HepG2 (cell line): ENCODE results near the gene OPRL1. TPM values are rescaled to one million over a fixed set of nuclear protein-coding genes. Genes with fewer than 3 reads are reported as not detected.
A peak's percentile ranks its signal among the peaks of the same experiment; 100 is the strongest.

Experiments used
- ATRX ChIP-seq: sonication (generic); formaldehyde crosslinking; IDR thresholded peaks from 2 replicates; pipeline ENCODE4 v1.4.0; 2020; ENCODE audit warnings: missing genetic modification reagents, borderline replicate concordance
- ETV6 ChIP-seq: sonication (generic); formaldehyde crosslinking; conservative IDR thresholded peaks from 2 replicates; pipeline ENCODE4 v1.4.0; 2020; ENCODE audit warnings: missing genetic modification reagents
- MAZ ChIP-seq, 2 experiments: sonication (generic) in 1 of 2; formaldehyde crosslinking in 1 of 2; IDR thresholded peaks; 2 replicates each; pipeline versions ENCODE4 v1.5.0 to v1.6.1; 2012 to 2020; ENCODE audit warnings: low read depth in 2 of 2, mild to moderate bottlenecking in 2 of 2, borderline replicate concordance in 1 of 2, improper control_type of control experiment in 1 of 2, low read length in 1 of 2, missing genetic modification reagents in 1 of 2, moderate library complexity in 1 of 2
- MLLT10 ChIP-seq: sonication (generic); formaldehyde crosslinking; IDR thresholded peaks from 2 replicates; pipeline ENCODE4 v1.4.0; 2020; ENCODE audit warnings: missing genetic modification reagents
- MZF1 ChIP-seq: sonication (generic); formaldehyde crosslinking; IDR thresholded peaks from 2 replicates; pipeline ENCODE4 v1.8.1; 2023; ENCODE audit warnings: mild to moderate bottlenecking, missing genetic modification reagents, borderline replicate concordance
- NFATC3 ChIP-seq: sonication (generic); formaldehyde crosslinking; IDR thresholded peaks from 2 replicates; pipeline ENCODE4 v1.5.1; 2020; ENCODE audit warnings: mild to moderate bottlenecking, missing genetic modification reagents
- NFE2L1 ChIP-seq: sonication (generic); formaldehyde crosslinking; IDR thresholded peaks from 2 replicates; pipeline ENCODE4 v1.4.0; 2020; ENCODE audit warnings: missing genetic modification reagents, mild to moderate bottlenecking, borderline replicate concordance
- PAX8 ChIP-seq: sonication (generic); formaldehyde crosslinking; IDR thresholded peaks from 2 replicates; pipeline ENCODE4 v1.8.0; 2022; ENCODE audit warnings: mild to moderate bottlenecking, missing genetic modification reagents, borderline replicate concordance
- SALL1 ChIP-seq: sonication (generic); formaldehyde crosslinking; IDR thresholded peaks from 2 replicates; pipeline ENCODE4 v1.8.0; 2022; ENCODE audit warnings: mild to moderate bottlenecking, missing genetic modification reagents
- SETDB1 ChIP-seq: sonication (generic); formaldehyde crosslinking; IDR thresholded peaks from 2 replicates; pipeline ENCODE4 v1.5.1; 2020; ENCODE audit warnings: missing genetic modification reagents, mild to moderate bottlenecking, borderline replicate concordance
- SIN3A ChIP-seq: IDR thresholded peaks from 2 replicates; pipeline ENCODE4 v1.6.1; 2011; ENCODE audit warnings: low read depth, mild to moderate bottlenecking, control low read depth, low read length, borderline replicate concordance
- TCF7L2 ChIP-seq: IDR thresholded peaks from 2 replicates; pipeline ENCODE4 v1.6.1; 2011; ENCODE audit warnings: mild to moderate bottlenecking, low read depth, low read length, moderate library complexity
- TMF1 ChIP-seq: sonication (generic); formaldehyde crosslinking; IDR thresholded peaks from 2 replicates; pipeline ENCODE4 v1.8.1; 2022; ENCODE audit warnings: low read depth, missing genetic modification reagents
- ZMAT5 ChIP-seq: sonication (generic); formaldehyde crosslinking; IDR thresholded peaks from 2 replicates; pipeline ENCODE4 v1.5.0; 2020; ENCODE audit warnings: mild to moderate bottlenecking, low read depth, missing genetic modification reagents, borderline replicate concordance
- ZNF230 ChIP-seq: sonication (generic); formaldehyde crosslinking; IDR thresholded peaks from 2 replicates; pipeline ENCODE4 v1.4.0; 2020; ENCODE audit warnings: mild to moderate bottlenecking, missing genetic modification reagents
- ZNF317 ChIP-seq: sonication (generic); formaldehyde crosslinking; IDR thresholded peaks from 2 replicates; pipeline ENCODE4 v1.5.0; 2020; ENCODE audit warnings: mild to moderate bottlenecking, missing genetic modification reagents
- ZNF333 ChIP-seq: sonication (generic); formaldehyde crosslinking; IDR thresholded peaks from 2 replicates; pipeline ENCODE4 v1.4.0; 2020; ENCODE audit warnings: mild to moderate bottlenecking, missing genetic modification reagents, borderline replicate concordance
- ZNF564 ChIP-seq: sonication (generic); formaldehyde crosslinking; IDR thresholded peaks from 2 replicates; pipeline ENCODE4 v1.8.1; 2023; ENCODE audit warnings: mild to moderate bottlenecking, missing genetic modification reagents
- ZNF777 ChIP-seq: sonication (generic); formaldehyde crosslinking; IDR thresholded peaks from 2 replicates; pipeline ENCODE4 v1.4.0; 2020; ENCODE audit warnings: missing genetic modification reagents
- polyA plus RNA-seq, 8 experiments: library from polyadenylated mRNA; depleted of rRNA in 3 of 8; stranded (reverse) in 7 of 8; unstranded in 1 of 8; fragments of >200 nt; fragmentation: Illumina TruSeq in 4 of 8; extraction: Trizol in 4 of 8; gene quantifications; 2 replicates each; pipeline versions ENCODE4 v1.2.1 to v1.2.3, GENCODE V29; 2011 to 2016; ENCODE audit warnings: low read depth in 4 of 8, missing spikeins in 1 of 8, mixed read lengths in 1 of 8; ENCODE audit not compliant: insufficient read depth in 1 of 8
- total RNA-seq, 5 experiments: library from RNA; depleted of rRNA; stranded (reverse); fragments of >200 nt; fragmentation: Illumina TruSeq; extraction: Trizol; gene quantifications; 2 replicates each; pipeline ENCODE4 v1.2.3, GENCODE V29; 2016; ENCODE audit warnings: low read depth in 1 of 5
- TF ChIP-seq, protein P1 (sequence below): sonication (generic); formaldehyde crosslinking; IDR thresholded peaks from 2 replicates; pipeline ENCODE4 v1.5.0; 2020; ENCODE audit warnings: missing genetic modification reagents
- TF ChIP-seq, protein P2 (sequence below): sonication (generic); formaldehyde crosslinking; IDR thresholded peaks from 2 replicates; pipeline ENCODE4 v1.4.0; 2020; ENCODE audit warnings: mild to moderate bottlenecking, missing genetic modification reagents
- TF ChIP-seq, protein P3 (sequence below): IDR thresholded peaks from 2 replicates; pipeline ENCODE4 v1.6.1; 2012; ENCODE audit warnings: inconsistent platforms
- TF ChIP-seq, protein P4 (sequence below): sonication (generic); formaldehyde crosslinking; IDR thresholded peaks from 2 replicates; pipeline ENCODE4 v1.5.0; 2020; ENCODE audit warnings: mild to moderate bottlenecking, missing genetic modification reagents

OPRL1 gene
- total and polyA plus RNA-seq, 2 of the 13 experiments (the other 11 are each of a cell fraction or from before 2014, with no cell fraction given), result 0.35 to 0.71 TPM

GRCh38 chr20:64080013-64080812 is at the start of gene OPRL1 (continued):
- TF ChIP-seq ZNF317 (CRISPR knock-in tag) (0 out of 2 replicates have a peak, but pooled peaks have one; percentile 36), SIN3A (0 out of 2 replicates have a peak, but pooled peaks have one; percentile 14), TCF7L2 (no peak), ATRX (CRISPR knock-in tag) (no peak), MZF1 (CRISPR knock-in tag) (no peak), ZNF777 (CRISPR knock-in tag) (peak; percentile 15; the same call in 1 of the 2 replicates), SALL1 (CRISPR knock-in tag) (peak; percentile 25), ETV6 (CRISPR knock-in tag) (0 out of 2 replicates have a peak, but pooled peaks have one; percentile 38), ZNF230 (CRISPR knock-in tag) (0 out of 2 replicates have a peak, but pooled peaks have one; percentile 15), PAX8 (CRISPR knock-in tag) (peak; percentile 68; the same call in 1 of the 2 replicates), MLLT10 (CRISPR knock-in tag) (no peak), SETDB1 (CRISPR knock-in tag) (no peak), MAZ (IDR thresholded peaks at IDR 0.05; ENCODE audit: borderline replicate concordance, low read depth, low read length) (no peak; the same call in 1 of the 2 replicates), MAZ (CRISPR knock-in tag; IDR thresholded peaks at IDR 0.05; ENCODE audit: low read depth) (0 out of 2 replicates have a peak, but pooled peaks have one; percentile 29), ZNF564 (peak; percentile 63; the same call in 1 of the 2 replicates), NFE2L1 (CRISPR knock-in tag) (peak; percentile 62; the same call in 1 of the 2 replicates), TMF1 (CRISPR knock-in tag) (0 out of 2 replicates have a peak, but pooled peaks have one; percentile 13), NFATC3 (CRISPR knock-in tag) (peak; percentile 75; the same call in 1 of the 2 replicates), ZNF333 (0 out of 2 replicates have a peak, but pooled peaks have one; percentile 53), ZMAT5 (no peak)
- TF ChIP-seq, protein P1, sequence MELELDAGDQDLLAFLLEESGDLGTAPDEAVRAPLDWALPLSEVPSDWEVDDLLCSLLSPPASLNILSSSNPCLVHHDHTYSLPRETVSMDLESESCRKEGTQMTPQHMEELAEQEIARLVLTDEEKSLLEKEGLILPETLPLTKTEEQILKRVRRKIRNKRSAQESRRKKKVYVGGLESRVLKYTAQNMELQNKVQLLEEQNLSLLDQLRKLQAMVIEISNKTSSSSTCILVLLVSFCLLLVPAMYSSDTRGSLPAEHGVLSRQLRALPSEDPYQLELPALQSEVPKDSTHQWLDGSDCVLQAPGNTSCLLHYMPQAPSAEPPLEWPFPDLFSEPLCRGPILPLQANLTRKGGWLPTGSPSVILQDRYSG (CRISPR knock-in tag), result no peak
- TF ChIP-seq, protein P2, sequence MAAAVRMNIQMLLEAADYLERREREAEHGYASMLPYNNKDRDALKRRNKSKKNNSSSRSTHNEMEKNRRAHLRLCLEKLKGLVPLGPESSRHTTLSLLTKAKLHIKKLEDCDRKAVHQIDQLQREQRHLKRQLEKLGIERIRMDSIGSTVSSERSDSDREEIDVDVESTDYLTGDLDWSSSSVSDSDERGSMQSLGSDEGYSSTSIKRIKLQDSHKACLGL (CRISPR knock-in tag), result 0 out of 2 replicates have a peak, but pooled peaks have one; percentile 18
- TF ChIP-seq, protein P3, sequence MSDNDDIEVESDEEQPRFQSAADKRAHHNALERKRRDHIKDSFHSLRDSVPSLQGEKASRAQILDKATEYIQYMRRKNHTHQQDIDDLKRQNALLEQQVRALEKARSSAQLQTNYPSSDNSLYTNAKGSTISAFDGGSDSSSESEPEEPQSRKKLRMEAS, result peak; percentile 14; the same call in 1 of the 2 replicates
- TF ChIP-seq, protein P4, sequence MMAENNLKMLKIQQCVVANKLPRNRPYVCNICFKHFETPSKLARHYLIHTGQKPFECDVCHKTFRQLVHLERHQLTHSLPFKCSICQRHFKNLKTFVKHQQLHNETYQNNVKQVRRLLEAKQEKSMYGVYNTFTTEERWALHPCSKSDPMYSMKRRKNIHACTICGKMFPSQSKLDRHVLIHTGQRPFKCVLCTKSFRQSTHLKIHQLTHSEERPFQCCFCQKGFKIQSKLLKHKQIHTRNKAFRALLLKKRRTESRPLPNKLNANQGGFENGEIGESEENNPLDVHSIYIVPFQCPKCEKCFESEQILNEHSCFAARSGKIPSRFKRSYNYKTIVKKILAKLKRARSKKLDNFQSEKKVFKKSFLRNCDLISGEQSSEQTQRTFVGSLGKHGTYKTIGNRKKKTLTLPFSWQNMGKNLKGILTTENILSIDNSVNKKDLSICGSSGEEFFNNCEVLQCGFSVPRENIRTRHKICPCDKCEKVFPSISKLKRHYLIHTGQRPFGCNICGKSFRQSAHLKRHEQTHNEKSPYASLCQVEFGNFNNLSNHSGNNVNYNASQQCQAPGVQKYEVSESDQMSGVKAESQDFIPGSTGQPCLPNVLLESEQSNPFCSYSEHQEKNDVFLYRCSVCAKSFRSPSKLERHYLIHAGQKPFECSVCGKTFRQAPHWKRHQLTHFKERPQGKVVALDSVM (CRISPR knock-in tag), result 0 out of 2 replicates have a peak, but pooled peaks have one; percentile 3
